ENCODE results near the gene CLIP3.
"Not testable (repeated sequence)": the region's sequence is repeated elsewhere in the genome, so short reads cannot be mapped to it uniquely, and the experiment has no call there.

CLIP3 gene

GRCh38 chr19:36046443-36047050 is 13.9 kb upstream of the CLIP3 start:
- DNase-seq, result no peak

DNA sequence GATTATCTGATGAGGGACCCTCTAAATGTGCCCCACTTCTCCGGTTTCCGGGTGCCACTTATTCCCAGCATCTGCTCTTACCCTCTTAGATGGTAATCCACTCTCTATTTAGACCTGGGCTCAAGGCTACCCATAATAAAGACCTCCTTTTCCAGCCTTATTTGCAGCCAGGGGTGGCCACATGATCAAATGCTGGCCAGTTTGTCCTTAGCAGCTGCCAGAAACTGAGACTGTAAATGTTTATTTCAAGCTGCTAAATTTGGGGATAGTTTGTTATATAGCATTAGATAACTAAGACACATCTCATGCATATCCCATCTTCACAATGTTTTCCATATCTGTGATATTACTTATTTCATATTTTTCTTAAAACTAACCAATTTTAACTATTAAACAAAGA is 11.3 kb upstream of the CLIP3 start:
- DNase-seq, result no peak

GRCh38 chr19:36041831-36042230 is 9.2 kb upstream of the CLIP3 start:
- DNase-seq, result no peak

DNA sequence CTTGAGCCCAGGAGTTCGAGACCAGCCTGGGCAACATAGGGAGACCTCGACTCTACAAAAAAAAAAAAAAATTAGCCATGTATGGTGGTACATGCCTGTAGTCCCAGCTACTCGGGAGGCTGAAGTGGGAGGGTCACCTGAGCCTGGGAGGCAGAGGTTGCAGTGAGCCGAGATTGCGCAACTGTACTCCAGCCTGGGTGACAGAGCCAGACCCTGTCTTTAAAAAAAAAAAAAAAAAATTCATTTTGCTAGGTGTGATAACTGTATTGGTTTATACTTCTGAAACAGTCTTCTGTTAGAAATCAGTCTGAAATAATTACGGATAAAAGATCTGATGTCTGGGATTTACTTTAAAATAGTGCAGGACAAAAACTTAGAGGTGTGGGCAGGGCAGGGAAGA is 8.4 kb upstream of the CLIP3 start:
- not testable (repeated sequence) for DNase-seq

GRCh38 chr19:36040495-36040894 is 7.8 kb upstream of the CLIP3 start:
- DNase-seq, result no peak

DNA sequence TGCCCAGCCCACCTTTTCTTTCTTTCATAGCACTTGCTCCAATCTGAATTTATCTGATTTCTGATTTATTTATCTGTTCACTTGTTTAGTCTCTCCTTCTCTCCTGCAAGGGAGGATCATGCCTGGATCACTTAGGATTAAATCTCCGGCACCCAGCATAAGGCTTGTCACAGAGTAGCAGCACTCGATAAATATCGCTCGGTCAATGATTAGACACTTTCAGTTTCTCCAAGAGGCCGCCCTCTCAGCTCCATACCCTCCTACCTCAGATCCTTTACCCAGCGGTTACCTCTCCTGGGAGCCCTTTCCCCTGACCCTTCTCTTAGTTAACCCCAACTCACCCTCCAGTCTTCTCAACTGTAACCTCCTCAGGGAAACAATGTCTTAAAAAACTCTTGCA is 1.4 kb downstream of the CLIP3 start:
- DNase-seq, result no peak

DNA sequence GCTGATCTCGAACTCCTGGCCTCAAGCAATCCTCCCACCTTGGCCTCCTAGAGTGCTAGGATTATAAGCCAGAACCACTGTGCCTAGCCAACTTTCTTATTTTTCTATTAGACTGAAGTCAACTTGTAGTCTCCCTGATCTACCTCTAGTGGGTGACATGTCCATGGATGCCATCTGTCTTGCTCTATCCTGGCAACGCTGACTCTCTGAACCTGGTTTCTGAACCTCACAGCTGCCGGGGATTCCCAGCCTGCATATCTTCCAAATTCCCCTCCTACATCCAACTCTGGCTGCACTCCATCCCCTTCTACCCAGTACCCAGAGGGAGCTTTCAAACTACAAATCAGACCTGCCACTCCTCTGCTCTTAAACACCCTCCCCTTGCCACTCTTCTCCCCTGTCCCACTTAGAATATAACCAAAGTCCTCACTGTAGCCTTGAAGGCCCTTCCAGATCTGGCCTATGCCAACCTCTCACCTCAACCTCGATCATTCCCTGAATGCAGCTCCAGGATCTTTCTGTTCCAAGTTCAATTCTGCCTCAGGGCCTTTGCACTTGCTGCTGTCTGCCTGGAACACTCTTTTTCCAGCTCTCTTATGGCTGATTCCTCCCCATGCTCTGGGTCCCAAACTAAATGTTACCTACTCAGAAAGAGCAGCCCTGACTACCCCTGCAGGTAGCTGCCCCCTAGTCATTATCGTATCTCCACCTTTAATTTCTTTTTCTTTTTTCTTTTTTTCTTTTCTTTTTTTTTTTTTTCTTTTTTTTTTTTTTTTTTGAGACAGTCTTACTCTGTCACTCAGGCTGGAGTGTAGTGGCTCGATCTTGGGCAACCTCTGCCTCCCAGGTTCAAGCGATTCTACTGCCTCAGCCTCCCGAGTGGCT is 2.2 kb downstream of the CLIP3 start:
- no peak for DNase-seq

- no peak for DNase-seq
Observed at GRCh38 chr19:36028313-36029041, 4.2 kb downstream of the CLIP3 start.

DNA sequence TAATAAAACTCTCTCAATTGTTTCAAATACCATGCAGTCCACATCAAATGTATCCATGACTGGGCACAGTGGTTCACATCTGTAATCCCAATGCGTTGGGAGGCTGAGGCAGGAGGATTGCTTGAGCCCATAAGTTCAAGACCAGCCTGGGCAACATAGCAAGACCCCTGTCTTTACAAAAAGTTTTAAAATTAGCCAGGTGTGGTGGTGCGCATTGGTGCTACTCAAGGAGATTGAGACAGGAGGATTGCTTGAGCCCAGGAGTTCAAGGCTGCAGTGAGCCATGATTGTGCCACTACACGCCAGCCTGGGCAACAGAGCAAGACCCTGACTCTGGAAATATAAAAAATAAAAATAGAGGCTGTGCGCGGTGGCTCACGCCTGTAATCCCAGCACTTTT is 5.0 kb downstream of the CLIP3 start:
- no peak for DNase-seq

DNA sequence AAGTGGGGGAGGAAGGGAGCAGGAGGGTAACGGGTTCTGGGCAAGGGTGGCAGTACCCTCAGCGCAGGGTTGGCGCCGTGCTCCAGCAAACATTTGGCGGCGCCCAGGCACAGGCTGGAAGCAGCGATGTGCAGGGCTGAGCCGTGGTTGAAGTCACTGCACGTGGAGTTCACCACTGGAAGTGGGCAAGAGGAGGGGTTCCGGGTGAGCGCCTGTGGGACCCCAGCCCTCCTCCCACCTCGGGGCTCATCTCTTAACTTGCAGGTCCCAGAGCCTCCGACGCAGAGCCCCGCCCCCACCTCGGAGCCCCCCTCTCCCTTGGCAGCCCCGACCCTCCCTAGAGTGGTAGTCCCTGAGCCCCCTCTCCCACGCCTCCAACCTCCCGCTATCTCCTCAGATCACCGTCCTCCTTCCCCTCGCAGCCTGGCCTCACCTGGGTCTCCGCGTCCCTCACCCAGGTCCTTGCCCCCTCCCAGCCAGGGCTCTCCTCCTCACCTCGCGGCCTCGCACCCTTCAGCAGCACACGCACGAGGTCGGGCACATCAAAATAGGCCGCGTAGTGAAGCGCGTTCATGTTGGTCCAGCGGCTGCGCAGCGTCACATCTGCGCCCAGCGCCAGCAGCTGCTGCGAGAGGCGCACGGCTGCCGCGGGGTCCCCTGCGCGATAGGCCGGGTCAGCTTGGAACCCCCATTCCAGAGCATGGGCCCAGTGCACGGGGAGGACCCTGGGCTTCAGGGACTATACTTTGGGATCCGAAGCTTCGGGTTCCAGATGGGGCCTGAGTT is 6.4 kb downstream of the CLIP3 start:
- no peak for DNase-seq

- DNase-seq, result no peak
Observed at GRCh38 chr19:36025541-36025940, 7.1 kb downstream of the CLIP3 start.

DNA sequence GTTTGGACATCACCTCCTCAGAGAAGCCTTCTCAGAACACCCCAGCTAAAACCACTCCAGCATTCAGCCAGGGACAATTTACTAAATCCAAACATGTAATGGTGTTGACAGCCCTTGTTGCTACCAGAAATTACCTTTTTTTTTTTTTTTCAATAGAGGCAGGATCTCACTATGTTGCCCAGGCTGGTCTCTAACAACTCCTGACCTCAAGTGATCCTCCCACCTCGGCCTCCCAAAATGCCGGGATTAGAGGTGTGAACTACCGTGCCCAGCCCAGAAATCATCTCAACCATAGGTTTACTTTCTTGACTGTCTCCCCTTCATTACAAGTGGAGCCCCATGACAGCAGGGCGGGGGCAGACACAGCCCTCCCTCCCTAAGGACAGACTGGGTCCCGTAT is 9.2 kb downstream of the CLIP3 start:
- no peak for DNase-seq

GRCh38 chr19:36019061-36019670 is 13.5 kb downstream of the CLIP3 start:
- no peak for DNase-seq

GRCh38 chr19:36014012-36014924 is 18.4 kb downstream of the CLIP3 start, which contains the start of gene ALKBH6:
Gene ALKBH6, minus strand, starts transcription at chr19:36014213. Its CDS starts 816 bp downstream, at chr19:36013397.
- DNase-seq, result peak; percentile 100

- DNase-seq, result no peak
Observed at GRCh38 chr19:36013280-36014011, 19.2 kb downstream of the CLIP3 start.

DNA sequence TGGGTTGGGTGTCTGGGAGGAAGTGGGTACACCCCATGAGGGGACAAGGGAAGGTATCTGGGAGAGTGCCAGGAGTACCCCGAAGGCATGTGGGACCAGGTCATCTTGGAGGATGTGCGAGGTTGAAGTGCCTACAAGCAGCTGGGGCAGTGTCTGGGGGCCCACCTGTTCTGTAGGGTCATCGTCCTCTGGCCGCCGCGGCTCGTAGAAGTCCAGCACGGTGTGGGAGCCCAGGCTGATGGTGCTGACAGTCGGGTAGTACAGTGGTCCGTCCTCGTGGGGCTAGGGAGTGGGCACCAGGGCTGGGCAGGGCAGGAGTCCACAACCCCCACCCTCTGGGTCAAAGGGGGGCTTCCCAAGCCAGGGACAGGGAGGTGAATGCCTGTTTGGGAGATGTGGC is 22.3 kb downstream of the CLIP3 start:
- DNase-seq, result no peak

DNA sequence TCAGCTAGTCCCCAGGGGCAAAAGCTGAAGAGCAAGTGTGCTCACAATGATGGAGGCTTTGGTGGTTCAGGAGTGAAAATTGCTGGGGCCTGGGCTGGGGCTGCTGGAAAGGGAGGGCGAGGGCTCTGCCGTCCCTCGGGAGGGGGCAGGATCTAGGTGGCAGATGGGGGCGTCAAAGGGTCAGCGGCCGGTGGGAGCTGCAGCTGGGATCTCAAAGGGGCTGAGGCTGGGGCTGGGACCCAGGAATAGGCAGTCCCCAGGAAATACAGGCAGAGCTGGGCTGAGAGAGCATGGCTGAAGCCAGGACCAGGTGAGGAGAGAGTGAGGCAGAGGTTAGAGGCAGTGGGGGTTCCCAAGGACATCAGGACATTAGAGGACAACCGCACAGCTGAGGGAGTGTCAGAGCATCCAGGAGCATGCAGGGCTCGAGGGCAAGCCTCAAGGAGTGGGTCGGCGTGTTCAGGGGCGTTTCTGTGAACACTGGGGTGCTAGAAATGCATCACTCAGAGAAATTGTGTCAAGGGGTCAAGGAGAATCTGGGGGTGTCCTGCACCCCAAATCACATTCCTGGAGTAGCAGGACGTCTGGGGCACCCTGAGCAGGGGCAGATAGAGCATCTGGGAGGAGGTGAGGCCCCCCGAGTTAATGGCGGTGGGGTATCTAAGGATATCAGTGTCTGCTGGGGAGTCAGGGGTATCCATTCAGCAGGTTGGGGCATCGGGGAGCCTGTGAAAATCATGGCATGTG is 22.9 kb downstream of the CLIP3 start:
- DNase-seq, result no peak

- peak; percentile 81 for DNase-seq
Observed at GRCh38 chr19:36009220-36009619, 23.5 kb downstream of the CLIP3 start.

- DNase-seq, result no peak
Observed at GRCh38 chr19:36008336-36008978, 24.2 kb downstream of the CLIP3 start, which contains the start of gene SYNE4. Gene SYNE4, minus strand, starts transcription at chr19:36008813. Its CDS starts 132 bp downstream, at chr19:36008681.
